Transverse colon (tissue), 4 donors: ENCODE results near the gene IFT81. TPM values are rescaled to one million over a fixed set of nuclear protein-coding genes. Genes with fewer than 3 reads are reported as not detected.
A peak's percentile ranks its signal among the peaks of the same experiment; 100 is the strongest.

Source experiments
- DNase-seq: peaks from one replicate; pipeline ENCODE4 v3.0.0-alpha.2; 2019
- H3K27ac ChIP-seq, 4 donors: fragments of 200-600 bp; sonication (generic); 2 replicates each; pipeline ENCODE4 v1.5.1; 2016 to 2018; ENCODE audit warnings: inconsistent platforms in 4 of 4
- H3K27me3 ChIP-seq: fragments of 200-600 bp; sonication (generic); 2 replicates; pipeline ENCODE4 v1.5.1; 2017; ENCODE audit warnings: inconsistent platforms
- H3K36me3 ChIP-seq, 4 donors: fragments of 200-600 bp; sonication (generic); 2 replicates each; pipeline ENCODE4 v1.5.1; 2017 to 2019; ENCODE audit warnings: inconsistent platforms in 4 of 4
- H3K4me1 ChIP-seq, 4 donors: fragments of 200-600 bp; sonication (generic); 2 replicates each; pipeline ENCODE4 v1.5.1; 2017 to 2020; ENCODE audit warnings: inconsistent platforms in 4 of 4
- H3K4me3 ChIP-seq, 4 donors: fragments of 200-600 bp; sonication (generic); 1 replicate in 1 of 4; 2 replicates in 3 of 4; pipeline versions ENCODE4 v1.5.1 to v1.6.1; 2017 to 2019; ENCODE audit warnings: inconsistent platforms in 4 of 4
- H3K9me3 ChIP-seq, 2 donors: fragments of 200-600 bp; sonication (generic); 2 replicates each; pipeline ENCODE4 v1.5.1; 2017 to 2019; ENCODE audit warnings: inconsistent platforms in 2 of 2
- EP300 ChIP-seq: sonication (generic); formaldehyde crosslinking; IDR thresholded peaks from one replicate; pipeline ENCODE4 v1.6.1; 2017; ENCODE audit warnings: antibody characterized with exemption, low read depth
- POLR2A ChIP-seq: fragments of 450-650 bp; IDR thresholded peaks from one replicate; pipeline ENCODE4 v1.6.1; 2016; ENCODE audit warnings: antibody characterized with exemption, mild to moderate bottlenecking, moderate library complexity
- POLR2AphosphoS5 ChIP-seq, 3 donors: sonication (generic); formaldehyde crosslinking; IDR thresholded peaks; one replicate each; pipeline ENCODE4 v1.6.1; 2016; ENCODE audit warnings: antibody characterized with exemption in 3 of 3
- WGBS, 2 donors: methylation state at CpG; one replicate each; pipeline ENCODE4 v1.1.5; 2018; ENCODE audit warnings: low coverage in 1 of 2; 5-methylcytosine and 5-hydroxymethylcytosine counted together
- in situ Hi-C, 4 donors: fragments of 200-750 bp; cut with MboI; loops; one replicate each; pipeline versions ENCODE4 v1.15.0 to v1.15.1; 2017; ENCODE audit warnings: low sequenced_read_pairs in 3 of 4, low pct_ligation_motif_present in 1 of 4, low pct_unique_long_range_greater_than_20kb in 1 of 4
- intact Hi-C: fragments of 100-400 bp; cut with DNase I; formaldehyde crosslinking; loops from one replicate; pipeline ENCODE4 v1.15.1; 2023; ENCODE audit warnings: low total_unique reads
- total RNA-seq, 4 donors: library from RNA; depleted of rRNA; stranded (reverse); fragments of >200 nt; gene quantifications; one replicate each; pipeline ENCODE4 v1.1.0, GENCODE V29; 2016
- TF ChIP-seq, protein P1 (sequence below), 5 experiments: fragments of 200-600 bp in 3 of 5; fragments of 450-650 bp in 2 of 5; sonication (generic) in 3 of 5; IDR thresholded peaks; 1 replicate in 2 of 5; 2 replicates in 3 of 5; pipeline ENCODE4 v1.5.1; 2016 to 2017; ENCODE audit warnings: antibody characterized with exemption in 5 of 5, inconsistent platforms in 3 of 5, mild to moderate bottlenecking in 2 of 5, moderate library complexity in 1 of 5

The IFT81 gene
- total RNA-seq, 4 donors from 2014 or later, result 2.6 to 14.8 (median 6.4) TPM

DNA sequence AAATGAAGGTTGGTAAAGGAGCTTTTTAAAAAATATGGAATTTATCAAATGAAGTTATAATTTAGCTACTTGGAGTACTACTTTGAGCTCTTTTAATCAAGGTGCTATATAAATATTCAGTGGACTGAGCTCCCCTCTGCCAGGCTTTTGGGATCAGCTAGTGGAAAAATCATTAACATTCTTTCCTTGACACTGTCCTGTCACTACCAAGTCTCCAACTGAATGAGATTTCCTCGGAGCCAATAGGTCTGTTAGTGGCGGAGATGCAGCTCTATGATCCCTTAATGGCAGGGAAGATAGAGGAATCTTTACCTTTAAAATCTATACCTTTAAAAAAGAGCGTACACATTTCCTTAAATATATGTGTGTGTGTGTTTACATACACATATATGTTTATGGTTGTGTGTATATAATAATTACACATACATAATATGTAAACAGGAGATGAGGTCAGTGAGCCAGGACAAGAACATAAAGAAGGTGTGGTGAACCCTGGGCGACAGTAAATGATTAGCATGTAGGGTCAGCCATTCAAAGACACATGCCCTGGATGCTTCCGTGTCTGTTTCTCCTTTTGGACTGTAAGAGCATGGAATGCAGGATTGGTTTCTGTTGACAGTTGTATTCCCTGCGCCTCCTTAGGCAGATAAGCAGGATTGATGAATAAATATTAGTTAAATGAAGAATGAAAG, 109.2 kb downstream of the IFT81 start:
- intact Hi-C loops, result no loop called here
- no peak overlapping the region for H3K4me3 ChIP-seq
- in situ Hi-C loops, result no loop called here
- H3K27ac ChIP-seq, result peak overlapping the region in 3 of 4 donors; percentile 37 to 63 (median 37)
- H3K9me3 ChIP-seq, result no peaks in the 10 kb centered on the region
- no peaks in the 10 kb centered on the region for H3K36me3 ChIP-seq
- no peaks in the 10 kb centered on the region for H3K27me3 ChIP-seq
- 63 to 74% methylated on average over 6 of the region's 6 CpGs for WGBS, 2 donors
- TF ChIP-seq, protein P1, sequence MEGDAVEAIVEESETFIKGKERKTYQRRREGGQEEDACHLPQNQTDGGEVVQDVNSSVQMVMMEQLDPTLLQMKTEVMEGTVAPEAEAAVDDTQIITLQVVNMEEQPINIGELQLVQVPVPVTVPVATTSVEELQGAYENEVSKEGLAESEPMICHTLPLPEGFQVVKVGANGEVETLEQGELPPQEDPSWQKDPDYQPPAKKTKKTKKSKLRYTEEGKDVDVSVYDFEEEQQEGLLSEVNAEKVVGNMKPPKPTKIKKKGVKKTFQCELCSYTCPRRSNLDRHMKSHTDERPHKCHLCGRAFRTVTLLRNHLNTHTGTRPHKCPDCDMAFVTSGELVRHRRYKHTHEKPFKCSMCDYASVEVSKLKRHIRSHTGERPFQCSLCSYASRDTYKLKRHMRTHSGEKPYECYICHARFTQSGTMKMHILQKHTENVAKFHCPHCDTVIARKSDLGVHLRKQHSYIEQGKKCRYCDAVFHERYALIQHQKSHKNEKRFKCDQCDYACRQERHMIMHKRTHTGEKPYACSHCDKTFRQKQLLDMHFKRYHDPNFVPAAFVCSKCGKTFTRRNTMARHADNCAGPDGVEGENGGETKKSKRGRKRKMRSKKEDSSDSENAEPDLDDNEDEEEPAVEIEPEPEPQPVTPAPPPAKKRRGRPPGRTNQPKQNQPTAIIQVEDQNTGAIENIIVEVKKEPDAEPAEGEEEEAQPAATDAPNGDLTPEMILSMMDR (IDR thresholded peaks at IDR 0.05), result no peak
- no peak for TF ChIP-seq POLR2A
- no peak for TF ChIP-seq EP300
- TF ChIP-seq POLR2AphosphoS5 (IDR thresholded peaks at IDR 0.05), result no peak
- peaks cover 0 to 20% (median 5%) of the 10 kb centered on the region in 4 donors for H3K4me1 ChIP-seq
- DNase-seq, result no peak

DNA sequence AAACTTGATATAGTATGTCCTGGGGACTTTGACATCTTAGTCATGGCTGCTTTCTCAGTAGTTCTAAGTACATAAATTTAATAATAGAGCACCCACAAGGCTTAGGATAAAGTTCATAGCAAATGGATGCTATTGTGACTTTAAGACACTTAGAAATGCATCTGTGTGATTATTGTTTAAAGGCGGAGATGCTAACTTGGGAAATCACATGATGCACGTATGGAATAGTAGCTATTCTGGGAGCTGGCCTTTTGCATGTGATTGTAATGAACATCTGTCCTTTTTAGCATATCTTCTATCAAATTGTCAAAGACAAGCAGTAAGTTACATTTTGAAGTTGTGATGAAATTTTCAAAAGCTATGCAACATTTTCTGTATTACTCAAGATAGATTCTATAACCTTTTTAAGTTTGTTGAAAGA, 110.2 kb downstream of the IFT81 start:
- H3K4me1 ChIP-seq, result peaks cover 0 to 20% (median 5%) of the 10 kb centered on the region in 4 donors
- DNase-seq, result no peak
- in situ Hi-C loops, result no loop called here
- no peaks in the 10 kb centered on the region for H3K27me3 ChIP-seq
- H3K27ac ChIP-seq, result peak overlapping the region; percentile 37 to 63 (median 38)
- intact Hi-C loops, result no loop called here
- H3K9me3 ChIP-seq, result no peaks in the 10 kb centered on the region
- WGBS, 2 donors, result 8 to 35% methylated on average over 2 of the region's 2 CpGs
- no peaks in the 10 kb centered on the region for H3K36me3 ChIP-seq
- H3K4me3 ChIP-seq, result no peak overlapping the region
- TF ChIP-seq POLR2AphosphoS5 (IDR thresholded peaks at IDR 0.05) (no peak), POLR2A (no peak), EP300 (no peak)
- TF ChIP-seq, protein P1 (IDR thresholded peaks at IDR 0.05), result no peak

DNA sequence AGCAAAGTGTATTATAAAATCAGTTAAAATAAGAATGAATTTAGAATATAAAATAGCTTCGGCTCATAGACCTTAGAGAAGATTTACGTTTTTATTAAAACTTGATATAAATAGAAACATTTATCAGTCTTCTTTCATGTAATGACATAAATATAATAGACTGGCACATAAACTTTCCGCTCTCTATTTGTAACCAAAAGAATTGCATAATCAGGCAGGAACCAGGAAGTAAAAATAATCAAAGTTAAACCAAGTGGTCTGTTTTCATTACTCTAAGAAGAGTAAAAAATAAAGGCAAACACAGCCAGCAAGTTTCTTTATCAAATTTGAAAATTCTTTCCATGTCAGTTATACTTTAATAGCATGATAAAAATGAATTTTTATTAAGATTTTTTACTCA, 110.6 kb downstream of the IFT81 start:
- TF ChIP-seq, protein P1 (IDR thresholded peaks at IDR 0.05), result no peak
- TF ChIP-seq POLR2A, result no peak
- TF ChIP-seq EP300, result no peak
- no peak for TF ChIP-seq POLR2AphosphoS5 (IDR thresholded peaks at IDR 0.05)
- in situ Hi-C loops, result no loop called here

DNA sequence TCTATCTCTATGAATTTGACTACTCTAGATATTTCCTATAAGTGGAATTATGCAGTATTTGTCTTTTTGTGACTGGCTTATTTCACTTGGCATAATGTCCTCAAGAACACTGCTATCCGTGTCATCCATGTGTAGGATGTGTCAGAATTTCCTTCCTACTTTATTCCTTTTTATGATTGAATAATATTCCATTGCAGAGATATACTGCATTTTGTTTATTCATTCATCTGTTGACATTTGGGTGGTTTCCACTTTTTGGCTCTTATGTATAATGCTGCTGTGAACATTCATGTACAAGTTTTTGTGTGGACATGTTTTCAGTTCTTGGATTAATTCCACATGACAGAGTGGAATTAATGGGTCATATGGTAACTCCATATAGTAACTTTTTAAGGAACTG, 111.2 kb downstream of the IFT81 start:
- H3K9me3 ChIP-seq, result no peaks in the 10 kb centered on the region
- TF ChIP-seq EP300, result no peak
- no peak for TF ChIP-seq POLR2A
- no peak for TF ChIP-seq POLR2AphosphoS5 (IDR thresholded peaks at IDR 0.05)
- TF ChIP-seq, protein P1 (IDR thresholded peaks at IDR 0.05), result no peak
- intact Hi-C loops (no loop called here), in situ Hi-C loops (no loop called here)
- 77 to 80% methylated on average over 1 of the region's 1 CpG for WGBS, 2 donors
- H3K27me3 ChIP-seq, result no peaks in the 10 kb centered on the region
- peak overlapping the region in 2 of 4 donors; percentile 37 to 63 for H3K27ac ChIP-seq
- DNase-seq, result no peak
- H3K4me1 ChIP-seq, result peaks cover 0 to 20% (median 5%) of the 10 kb centered on the region in 4 donors
- no peak overlapping the region for H3K4me3 ChIP-seq
- no peaks in the 10 kb centered on the region for H3K36me3 ChIP-seq

More for the DNA sequence above, 110.6 kb downstream of the IFT81 start:
- H3K4me1 ChIP-seq, result peaks cover 0 to 20% (median 5%) of the 10 kb centered on the region in 4 donors
- H3K36me3 ChIP-seq, result no peaks in the 10 kb centered on the region
- no peaks in the 10 kb centered on the region for H3K27me3 ChIP-seq
- peak overlapping the region; percentile 37 to 63 (median 38) for H3K27ac ChIP-seq
- H3K9me3 ChIP-seq, result no peaks in the 10 kb centered on the region
- WGBS, 2 donors, result 16 to 27% methylated on average over 3 of the region's 3 CpGs
- intact Hi-C loops, result no loop called here
- H3K4me3 ChIP-seq, result no peak overlapping the region
- DNase-seq, result no peak
